Neural progenitor cell (in vitro differentiated cells): ENCODE measurements around the gene LBP.

ENCODE experiments used
- CTCF ChIP-seq: fragments of 200-600 bp; sonication (generic); IDR thresholded peaks from 2 replicates; pipeline ENCODE4 v1.5.1; 2017; ENCODE audit warnings: antibody characterized with exemption, mild to moderate bottlenecking
- EZH2 ChIP-seq: fragments of 200-600 bp; sonication (generic); IDR thresholded peaks from 2 replicates; pipeline ENCODE4 v1.6.1; 2017; ENCODE audit warnings: antibody characterized with exemption, mild to moderate bottlenecking, moderate library complexity

- TF ChIP-seq CTCF (no peak), EZH2 (no peak)
Measured at GRCh38 chr20:38387953-38388352, 41.7 kb downstream of the LBP start.
